Activated CD8-positive, alpha-beta T cell treated with anti-CD3 and anti-CD28 coated beads for 36 hours (primary cell): ENCODE data around the gene TRIP11. TPM values are rescaled to one million over a fixed set of nuclear protein-coding genes. Genes with fewer than 3 reads are reported as not detected.

Source experiments
- ATAC-seq: fragments of 200-7000 bp; cut with Tn5 transposase; one replicate; pipeline ENCODE4 v1.10.0; 2021; ENCODE audit warnings: mild to moderate bottlenecking, moderate library complexity
- CTCF ChIA-PET: fragments of 350-600 bp; sonication (Branson Sonifier 250); formaldehyde crosslinking; loops from one replicate; lab custom pipeline; 2021; ENCODE audit warnings: antibody characterized with exemption; lab: Charles Lee
- POLR2A ChIA-PET: fragments of 350-600 bp; sonication (Branson Sonifier 250); formaldehyde crosslinking; loops from one replicate; lab custom pipeline; 2021; ENCODE audit warnings: antibody characterized with exemption; lab: Charles Lee
- DNase-seq: peaks from one replicate; pipeline ENCODE4 v3.0.0-alpha.2; 2020
- H3K27ac Mint-ChIP-seq: one replicate; pipeline ENCODE4 v1.8.0; 2021; ENCODE audit warnings: mild to moderate bottlenecking, mixed read lengths
- H3K27me3 Mint-ChIP-seq: one replicate; pipeline ENCODE4 v1.8.0; 2021; ENCODE audit warnings: mixed read lengths
- H3K36me3 Mint-ChIP-seq: one replicate; pipeline ENCODE4 v1.8.0; 2021; ENCODE audit warnings: low read depth, mixed read lengths
- H3K4me1 Mint-ChIP-seq: one replicate; pipeline ENCODE4 v1.8.0; 2021; ENCODE audit warnings: low read depth, mixed read lengths
- H3K4me3 Mint-ChIP-seq: one replicate; pipeline ENCODE4 v1.8.0; 2021; ENCODE audit warnings: mild to moderate bottlenecking, moderate library complexity, mixed read lengths
- H3K9me3 Mint-ChIP-seq: one replicate; pipeline ENCODE4 v1.8.0; 2021; ENCODE audit warnings: mixed read lengths
- CTCF ChIP-seq: fragments of 200-600 bp; IDR thresholded peaks from one replicate; pipeline ENCODE4 v1.8.0; 2022; ENCODE audit warnings: antibody characterized with exemption, mild to moderate bottlenecking
- intact Hi-C: fragments of 100-400 bp; cut with micrococcal nuclease; formaldehyde crosslinking; loops from one replicate; pipeline ENCODE4 v1.10.0; 2022
- total RNA-seq, 2 experiments: library from RNA; stranded (reverse); gene quantifications; one replicate each; pipeline ENCODE4 v1.2.3, GENCODE V29; 2021

TRIP11 gene
- total RNA-seq, 2 experiments from 2014 or later = 33.5 to 35.5 TPM

GRCh38 chr14:91918186-91918883 is 121.5 kb downstream of the TRIP11 start:
- ATAC-seq (no peak), DNase-seq (no peak)
- POLR2A ChIA-PET = no interaction called here
- H3K36me3 Mint-ChIP-seq = no peaks in the 10 kb centered on the region
- H3K4me3 Mint-ChIP-seq = no peak overlapping the region
- intact Hi-C loops = no loop called here
- CTCF ChIA-PET = interaction anchor here (1.1 to 1.2 kb wide), 2 partner anchors 27 to 287 kb away, joined by 3 read pairs; no protein-coding TSS in a partner anchor
- H3K4me1 Mint-ChIP-seq = no peaks in the 10 kb centered on the region
- H3K9me3 Mint-ChIP-seq = no peaks in the 10 kb centered on the region
- no peak for TF ChIP-seq CTCF
- H3K27ac Mint-ChIP-seq = no peak overlapping the region
- H3K27me3 Mint-ChIP-seq = no peaks in the 10 kb centered on the region

Other genes with a start within 250 kb of the TRIP11 start
- gene TC2N, start 172.5 kb downstream of the TRIP11 start, total RNA-seq = 10 to 100 TPM; 28.5 to 32.5 TPM
- 1 to 10 TPM; 1.3 to 1.4 TPM for gene FBLN5, start 92.4 kb downstream of the TRIP11 start, total RNA-seq
- 10 to 100 TPM; 28.4 to 29.7 TPM for gene ATXN3, start 66.5 kb upstream of the TRIP11 start, total RNA-seq
- gene NDUFB1, start 81.6 kb upstream of the TRIP11 start, total RNA-seq = 100 to 1,000 TPM; 102 TPM
- 100 to 1,000 TPM in 1 of 2 experiments, 10 to 100 TPM in 1; 96.2 to 103 TPM for gene CPSF2, start 81.9 kb upstream of the TRIP11 start, total RNA-seq